WTC11 (cell line): ENCODE results near the gene IL24. TPM values are rescaled to one million over a fixed set of nuclear protein-coding genes. Genes with fewer than 3 reads are reported as not detected.

Experiments
- ATAC-seq: fragments of 200-7000 bp; cut with Tn5 transposase; 2 replicates; pipeline ENCODE4 v1.10.0; 2021; ENCODE audit warnings: mild to moderate bottlenecking, moderate library complexity
- CTCF ChIA-PET: fragments of 300-600 bp; sonication (Branson Sonifier 250); formaldehyde crosslinking; loops from one replicate; lab custom pipeline; 2021; ENCODE audit warnings: antibody characterized with exemption; lab: Charles Lee
- POLR2A ChIA-PET: fragments of 350-600 bp; sonication (Branson Sonifier 250); formaldehyde crosslinking; loops from one replicate; lab custom pipeline; 2021; ENCODE audit warnings: antibody characterized with exemption; lab: Charles Lee
- DNase-seq: peaks from one replicate; pipeline ENCODE4 v3.0.0; 2021; ENCODE audit warnings: low spot score
- H3K27ac Mint-ChIP-seq: 2 replicates; pipeline ENCODE4 v1.8.0; 2021; ENCODE audit warnings: mixed read lengths
- H3K27me3 Mint-ChIP-seq: 2 replicates; pipeline ENCODE4 v1.8.0; 2021; ENCODE audit warnings: low read depth, mild to moderate bottlenecking, moderate library complexity, mixed read lengths
- H3K36me3 Mint-ChIP-seq: 2 replicates; pipeline ENCODE4 v1.8.0; 2021; ENCODE audit warnings: mixed read lengths
- H3K4me1 Mint-ChIP-seq: 2 replicates; pipeline ENCODE4 v1.8.0; 2022; ENCODE audit warnings: mixed read lengths
- H3K4me3 Mint-ChIP-seq: 2 replicates; pipeline ENCODE4 v1.8.0; 2021; ENCODE audit warnings: mild to moderate bottlenecking, moderate library complexity, mixed read lengths
- H3K9me3 Mint-ChIP-seq: 2 replicates; pipeline ENCODE4 v1.8.0; 2021; ENCODE audit warnings: mixed read lengths
- FOXP1 ChIP-seq: sonication (generic); formaldehyde crosslinking; IDR thresholded peaks from 2 replicates; pipeline ENCODE4 v1.8.0; 2022; ENCODE audit warnings: missing genetic modification reagents, mild to moderate bottlenecking, moderate library complexity, borderline replicate concordance
- GTF2I ChIP-seq: fragments of 250-450 bp; sonication (Bioruptor Pico); conservative IDR thresholded peaks from 2 replicates; pipeline ENCODE4 v1.4.0; 2021; ENCODE audit warnings: mild to moderate bottlenecking
- IRF2 ChIP-seq: sonication (generic); formaldehyde crosslinking; IDR thresholded peaks from 2 replicates; pipeline ENCODE4 v1.8.0; 2022; ENCODE audit warnings: low read depth, missing genetic modification reagents, borderline replicate concordance
- KAT7 ChIP-seq: sonication (generic); formaldehyde crosslinking; IDR thresholded peaks from 2 replicates; pipeline ENCODE4 v1.8.1; 2023; ENCODE audit warnings: missing genetic modification reagents, mild to moderate bottlenecking, borderline replicate concordance
- SMAD3 ChIP-seq: sonication (generic); formaldehyde crosslinking; IDR thresholded peaks from 2 replicates; pipeline ENCODE4 v1.8.0; 2022; ENCODE audit warnings: missing genetic modification reagents, mild to moderate bottlenecking, borderline replicate concordance
- TCF7 ChIP-seq: sonication (generic); formaldehyde crosslinking; IDR thresholded peaks from 2 replicates; pipeline ENCODE4 v1.8.0; 2022; ENCODE audit warnings: mild to moderate bottlenecking, low read depth, missing genetic modification reagents, moderate library complexity
- ZNF121 ChIP-seq: sonication (generic); formaldehyde crosslinking; IDR thresholded peaks from 2 replicates; pipeline ENCODE4 v1.8.0; 2023; ENCODE audit warnings: missing genetic modification reagents
- ZNF138 ChIP-seq: sonication (generic); formaldehyde crosslinking; conservative IDR thresholded peaks from 2 replicates; pipeline ENCODE4 v1.8.1; 2022; ENCODE audit warnings: mild to moderate bottlenecking, moderate library complexity, missing genetic modification reagents
- ZNF396 ChIP-seq: fragments of 250-450 bp; sonication (Bioruptor Pico); IDR thresholded peaks from 2 replicates; pipeline ENCODE4 v1.8.0; 2021; ENCODE audit warnings: mild to moderate bottlenecking, moderate library complexity, borderline replicate concordance
- ZNF423 ChIP-seq: fragments of 250-450 bp; sonication (Bioruptor Pico); IDR thresholded peaks from 2 replicates; pipeline ENCODE4 v2.1.2; 2022; ENCODE audit warnings: mild to moderate bottlenecking, moderate library complexity
- ZNF671 ChIP-seq: fragments of 250-450 bp; sonication (Bioruptor Pico); IDR thresholded peaks from 2 replicates; pipeline ENCODE4 v1.8.0; 2021; ENCODE audit warnings: mild to moderate bottlenecking
- total RNA-seq: library from RNA; stranded (reverse); gene quantifications from 3 replicates; pipeline ENCODE4 v1.2.3, GENCODE V29; 2021
- TF ChIP-seq, protein P1 (sequence below): sonication (generic); formaldehyde crosslinking; IDR thresholded peaks from 2 replicates; pipeline ENCODE4 v1.8.0; 2023; ENCODE audit warnings: mild to moderate bottlenecking, missing genetic modification reagents
- TF ChIP-seq, protein P2 (sequence below): sonication (generic); formaldehyde crosslinking; IDR thresholded peaks from 2 replicates; pipeline ENCODE4 v1.8.1; 2022; ENCODE audit warnings: missing genetic modification reagents, borderline replicate concordance
- TF ChIP-seq, protein P3 (sequence below): sonication (generic); formaldehyde crosslinking; IDR thresholded peaks from 2 replicates; pipeline ENCODE4 v1.8.0; 2022; ENCODE audit warnings: missing genetic modification reagents
- TF ChIP-seq, protein P4 (sequence below): fragments of 250-450 bp; sonication (Bioruptor Pico); IDR thresholded peaks from 2 replicates; pipeline ENCODE4 v2.1.2; 2022; ENCODE audit warnings: mild to moderate bottlenecking, moderate library complexity
- TF ChIP-seq, protein P5 (sequence below): sonication (generic); formaldehyde crosslinking; IDR thresholded peaks from 2 replicates; pipeline ENCODE4 v1.8.0; 2022; ENCODE audit warnings: mild to moderate bottlenecking, missing genetic modification reagents
- TF ChIP-seq, protein P6 (sequence below): sonication (generic); formaldehyde crosslinking; IDR thresholded peaks from 2 replicates; pipeline ENCODE4 v1.8.1; 2022; ENCODE audit warnings: mild to moderate bottlenecking, moderate library complexity, missing genetic modification reagents

Gene IL24
- total RNA-seq, 1 experiment from 2014 or later = not detected

DNA sequence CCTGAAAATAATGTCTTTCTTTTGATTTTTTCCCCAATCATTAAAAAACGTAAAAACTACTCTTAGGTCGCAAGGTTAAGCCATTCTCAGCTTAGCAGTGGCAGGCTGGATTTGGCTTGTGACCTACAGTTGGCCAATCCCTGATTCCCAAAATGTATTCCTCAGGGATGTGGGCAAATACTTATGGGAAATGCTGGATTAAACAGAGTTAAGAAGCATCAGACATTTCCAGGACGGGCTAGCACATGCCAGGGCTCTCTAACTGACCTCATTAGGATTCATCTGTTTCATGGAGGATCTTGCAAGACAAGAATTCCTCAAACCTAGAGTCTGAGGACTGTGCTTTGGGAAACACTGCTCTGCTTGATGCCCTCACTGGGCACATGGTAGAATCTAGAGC lies 982 bp upstream of the IL24 start (continued):
- TF ChIP-seq, protein P1, sequence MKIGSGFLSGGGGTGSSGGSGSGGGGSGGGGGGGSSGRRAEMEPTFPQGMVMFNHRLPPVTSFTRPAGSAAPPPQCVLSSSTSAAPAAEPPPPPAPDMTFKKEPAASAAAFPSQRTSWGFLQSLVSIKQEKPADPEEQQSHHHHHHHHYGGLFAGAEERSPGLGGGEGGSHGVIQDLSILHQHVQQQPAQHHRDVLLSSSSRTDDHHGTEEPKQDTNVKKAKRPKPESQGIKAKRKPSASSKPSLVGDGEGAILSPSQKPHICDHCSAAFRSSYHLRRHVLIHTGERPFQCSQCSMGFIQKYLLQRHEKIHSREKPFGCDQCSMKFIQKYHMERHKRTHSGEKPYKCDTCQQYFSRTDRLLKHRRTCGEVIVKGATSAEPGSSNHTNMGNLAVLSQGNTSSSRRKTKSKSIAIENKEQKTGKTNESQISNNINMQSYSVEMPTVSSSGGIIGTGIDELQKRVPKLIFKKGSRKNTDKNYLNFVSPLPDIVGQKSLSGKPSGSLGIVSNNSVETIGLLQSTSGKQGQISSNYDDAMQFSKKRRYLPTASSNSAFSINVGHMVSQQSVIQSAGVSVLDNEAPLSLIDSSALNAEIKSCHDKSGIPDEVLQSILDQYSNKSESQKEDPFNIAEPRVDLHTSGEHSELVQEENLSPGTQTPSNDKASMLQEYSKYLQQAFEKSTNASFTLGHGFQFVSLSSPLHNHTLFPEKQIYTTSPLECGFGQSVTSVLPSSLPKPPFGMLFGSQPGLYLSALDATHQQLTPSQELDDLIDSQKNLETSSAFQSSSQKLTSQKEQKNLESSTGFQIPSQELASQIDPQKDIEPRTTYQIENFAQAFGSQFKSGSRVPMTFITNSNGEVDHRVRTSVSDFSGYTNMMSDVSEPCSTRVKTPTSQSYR (CRISPR knock-in tag) = no peak
- TF ChIP-seq, protein P2, sequence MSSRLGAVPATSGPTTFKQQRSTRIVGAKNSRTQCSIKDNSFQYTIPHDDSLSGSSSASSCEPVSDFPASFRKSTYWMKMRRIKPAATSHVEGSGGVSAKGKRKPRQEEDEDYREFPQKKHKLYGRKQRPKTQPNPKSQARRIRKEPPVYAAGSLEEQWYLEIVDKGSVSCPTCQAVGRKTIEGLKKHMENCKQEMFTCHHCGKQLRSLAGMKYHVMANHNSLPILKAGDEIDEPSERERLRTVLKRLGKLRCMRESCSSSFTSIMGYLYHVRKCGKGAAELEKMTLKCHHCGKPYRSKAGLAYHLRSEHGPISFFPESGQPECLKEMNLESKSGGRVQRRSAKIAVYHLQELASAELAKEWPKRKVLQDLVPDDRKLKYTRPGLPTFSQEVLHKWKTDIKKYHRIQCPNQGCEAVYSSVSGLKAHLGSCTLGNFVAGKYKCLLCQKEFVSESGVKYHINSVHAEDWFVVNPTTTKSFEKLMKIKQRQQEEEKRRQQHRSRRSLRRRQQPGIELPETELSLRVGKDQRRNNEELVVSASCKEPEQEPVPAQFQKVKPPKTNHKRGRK (CRISPR knock-in tag) = no peak
- TF ChIP-seq, protein P3, sequence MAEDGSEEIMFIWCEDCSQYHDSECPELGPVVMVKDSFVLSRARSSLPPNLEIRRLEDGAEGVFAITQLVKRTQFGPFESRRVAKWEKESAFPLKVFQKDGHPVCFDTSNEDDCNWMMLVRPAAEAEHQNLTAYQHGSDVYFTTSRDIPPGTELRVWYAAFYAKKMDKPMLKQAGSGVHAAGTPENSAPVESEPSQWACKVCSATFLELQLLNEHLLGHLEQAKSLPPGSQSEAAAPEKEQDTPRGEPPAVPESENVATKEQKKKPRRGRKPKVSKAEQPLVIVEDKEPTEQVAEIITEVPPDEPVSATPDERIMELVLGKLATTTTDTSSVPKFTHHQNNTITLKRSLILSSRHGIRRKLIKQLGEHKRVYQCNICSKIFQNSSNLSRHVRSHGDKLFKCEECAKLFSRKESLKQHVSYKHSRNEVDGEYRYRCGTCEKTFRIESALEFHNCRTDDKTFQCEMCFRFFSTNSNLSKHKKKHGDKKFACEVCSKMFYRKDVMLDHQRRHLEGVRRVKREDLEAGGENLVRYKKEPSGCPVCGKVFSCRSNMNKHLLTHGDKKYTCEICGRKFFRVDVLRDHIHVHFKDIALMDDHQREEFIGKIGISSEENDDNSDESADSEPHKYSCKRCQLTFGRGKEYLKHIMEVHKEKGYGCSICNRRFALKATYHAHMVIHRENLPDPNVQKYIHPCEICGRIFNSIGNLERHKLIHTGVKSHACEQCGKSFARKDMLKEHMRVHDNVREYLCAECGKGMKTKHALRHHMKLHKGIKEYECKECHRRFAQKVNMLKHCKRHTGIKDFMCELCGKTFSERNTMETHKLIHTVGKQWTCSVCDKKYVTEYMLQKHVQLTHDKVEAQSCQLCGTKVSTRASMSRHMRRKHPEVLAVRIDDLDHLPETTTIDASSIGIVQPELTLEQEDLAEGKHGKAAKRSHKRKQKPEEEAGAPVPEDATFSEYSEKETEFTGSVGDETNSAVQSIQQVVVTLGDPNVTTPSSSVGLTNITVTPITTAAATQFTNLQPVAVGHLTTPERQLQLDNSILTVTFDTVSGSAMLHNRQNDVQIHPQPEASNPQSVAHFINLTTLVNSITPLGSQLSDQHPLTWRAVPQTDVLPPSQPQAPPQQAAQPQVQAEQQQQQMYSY = no peak
- TF ChIP-seq ZNF138 (CRISPR knock-in tag) (no peak), KAT7 (CRISPR knock-in tag) (no peak), GTF2I (CRISPR knock-in tag) (no peak)
- TF ChIP-seq, protein P4, sequence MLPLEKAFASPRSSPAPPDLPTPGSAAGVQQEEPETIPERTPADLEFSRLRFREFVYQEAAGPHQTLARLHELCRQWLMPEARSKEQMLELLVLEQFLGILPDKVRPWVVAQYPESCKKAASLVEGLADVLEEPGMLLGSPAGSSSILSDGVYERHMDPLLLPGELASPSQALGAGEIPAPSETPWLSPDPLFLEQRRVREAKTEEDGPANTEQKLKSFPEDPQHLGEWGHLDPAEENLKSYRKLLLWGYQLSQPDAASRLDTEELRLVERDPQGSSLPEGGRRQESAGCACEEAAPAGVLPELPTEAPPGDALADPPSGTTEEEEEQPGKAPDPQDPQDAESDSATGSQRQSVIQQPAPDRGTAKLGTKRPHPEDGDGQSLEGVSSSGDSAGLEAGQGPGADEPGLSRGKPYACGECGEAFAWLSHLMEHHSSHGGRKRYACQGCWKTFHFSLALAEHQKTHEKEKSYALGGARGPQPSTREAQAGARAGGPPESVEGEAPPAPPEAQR (CRISPR knock-in tag) = no peak

DNA sequence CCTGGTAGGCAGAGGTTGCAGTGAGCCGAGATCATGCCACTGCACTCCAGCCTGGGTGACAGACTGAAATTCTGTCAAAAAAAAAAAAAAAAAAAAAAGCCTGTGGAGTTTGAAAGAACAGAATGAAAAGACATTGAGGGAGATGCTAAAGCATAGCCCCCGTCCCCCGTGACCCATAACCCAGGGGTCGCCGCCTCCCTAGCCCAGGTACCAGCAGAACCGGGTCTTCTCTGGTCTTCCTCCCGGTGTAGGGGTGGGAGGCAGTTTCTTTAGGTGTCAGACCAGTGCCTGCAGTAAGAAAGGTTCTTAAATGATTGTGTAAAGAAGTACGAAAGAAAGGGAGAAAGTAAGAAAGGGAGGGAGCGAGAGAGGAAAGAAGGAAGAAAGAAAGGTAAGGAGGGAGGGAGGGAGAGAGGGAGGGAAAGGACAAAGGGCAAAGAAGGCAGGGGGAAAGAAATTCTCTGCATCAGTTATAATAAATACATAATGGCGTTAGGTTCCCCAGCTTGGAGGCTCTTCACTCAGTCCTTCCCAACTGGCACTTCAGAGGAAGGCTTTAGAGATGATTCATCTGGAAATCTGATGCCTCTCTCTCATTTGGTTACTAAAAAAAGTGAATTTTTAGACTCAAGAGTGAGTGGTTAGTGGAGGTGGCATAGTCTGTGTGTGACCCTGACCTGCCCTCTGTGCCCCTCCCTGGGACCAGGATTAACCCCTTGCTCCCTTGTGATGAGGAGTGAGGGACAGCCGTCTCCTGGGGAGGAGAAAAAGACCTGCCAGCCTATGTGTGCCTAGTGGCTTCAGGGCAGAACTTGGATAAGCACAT lies 1.1 kb downstream of the IL24 start:
- DNase-seq (no peak), ATAC-seq (no peak)
- Mint-ChIP-seq H3K27ac (no peak overlapping the region; the same call in 1 of the 2 replicates), H3K36me3 (no peaks in the 10 kb centered on the region), H3K9me3 (no peaks in the 10 kb centered on the region), H3K4me1 (peaks cover 5% of the 10 kb centered on the region; the same call in 1 of the 2 replicates), H3K27me3 (no peaks in the 10 kb centered on the region), H3K4me3 (no peak overlapping the region)
- ChIA-PET POLR2A (no interaction called here), CTCF (no interaction called here)
- TF ChIP-seq, protein P2 (CRISPR knock-in tag) = no peak
- TF ChIP-seq SMAD3 (CRISPR knock-in tag) = no peak
- TF ChIP-seq FOXP1 (CRISPR knock-in tag) = no peak
- TF ChIP-seq, protein P5, sequence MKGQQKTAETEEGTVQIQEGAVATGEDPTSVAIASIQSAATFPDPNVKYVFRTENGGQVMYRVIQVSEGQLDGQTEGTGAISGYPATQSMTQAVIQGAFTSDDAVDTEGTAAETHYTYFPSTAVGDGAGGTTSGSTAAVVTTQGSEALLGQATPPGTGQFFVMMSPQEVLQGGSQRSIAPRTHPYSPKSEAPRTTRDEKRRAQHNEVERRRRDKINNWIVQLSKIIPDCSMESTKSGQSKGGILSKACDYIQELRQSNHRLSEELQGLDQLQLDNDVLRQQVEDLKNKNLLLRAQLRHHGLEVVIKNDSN (CRISPR knock-in tag) = no peak
- no peak for TF ChIP-seq TCF7
- TF ChIP-seq ZNF396 (CRISPR knock-in tag) = no peak
- no peak for TF ChIP-seq ZNF671 (CRISPR knock-in tag)
- TF ChIP-seq, protein P6, sequence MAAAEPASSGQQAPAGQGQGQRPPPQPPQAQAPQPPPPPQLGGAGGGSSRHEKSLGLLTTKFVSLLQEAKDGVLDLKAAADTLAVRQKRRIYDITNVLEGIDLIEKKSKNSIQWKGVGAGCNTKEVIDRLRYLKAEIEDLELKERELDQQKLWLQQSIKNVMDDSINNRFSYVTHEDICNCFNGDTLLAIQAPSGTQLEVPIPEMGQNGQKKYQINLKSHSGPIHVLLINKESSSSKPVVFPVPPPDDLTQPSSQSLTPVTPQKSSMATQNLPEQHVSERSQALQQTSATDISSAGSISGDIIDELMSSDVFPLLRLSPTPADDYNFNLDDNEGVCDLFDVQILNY (CRISPR knock-in tag) = no peak
- TF ChIP-seq ZNF121 (CRISPR knock-in tag) = no peak
- TF ChIP-seq ZNF423 (CRISPR knock-in tag) = no peak
- TF ChIP-seq, protein P1 (CRISPR knock-in tag) = no peak
- no peak for TF ChIP-seq IRF2 (CRISPR knock-in tag)
